ENCODE results near the gene PXDN.

PXDN gene

GRCh38 chr2:1647417-1648240 lies 96.7 kb downstream of the PXDN start:
- no peak for TF ChIP-seq CTCF (conservative IDR thresholded peaks at IDR 0.05; ENCODE audit: control insufficient read depth, insufficient read depth, low read depth, low read length)
- DNase-seq (ENCODE audit: low read depth), result no peak
- no peak overlapping the region for H3K4me3 ChIP-seq (ENCODE audit: control insufficient read depth, low read depth, low read length)

- no peak for TF ChIP-seq CTCF (conservative IDR thresholded peaks at IDR 0.05; ENCODE audit: control insufficient read depth, insufficient read depth, low read depth, low read length)
- no peak for DNase-seq (ENCODE audit: low read depth)
- no peak overlapping the region for H3K4me3 ChIP-seq (ENCODE audit: control insufficient read depth, low read depth, low read length)
Measured at GRCh38 chr2:1645761-1646476, 98.4 kb downstream of the PXDN start.

GRCh38 chr2:1644427-1644826 lies 99.9 kb downstream of the PXDN start:
- H3K4me3 ChIP-seq (ENCODE audit: control insufficient read depth, low read depth, low read length), result no peak overlapping the region
- TF ChIP-seq CTCF (conservative IDR thresholded peaks at IDR 0.05; ENCODE audit: control insufficient read depth, insufficient read depth, low read depth, low read length), result no peak
- no peak for DNase-seq (ENCODE audit: low read depth)

GRCh38 chr2:1642993-1643619 lies 101.2 kb downstream of the PXDN start:
- DNase-seq (ENCODE audit: low read depth), result no peak
- no peak overlapping the region for H3K4me3 ChIP-seq (ENCODE audit: control insufficient read depth, low read depth, low read length)
- no peak for TF ChIP-seq CTCF (conservative IDR thresholded peaks at IDR 0.05; ENCODE audit: control insufficient read depth, insufficient read depth, low read depth, low read length)

GRCh38 chr2:1642066-1642861 lies 102.1 kb downstream of the PXDN start:
- no peak for TF ChIP-seq CTCF (conservative IDR thresholded peaks at IDR 0.05; ENCODE audit: control insufficient read depth, insufficient read depth, low read depth, low read length)
- H3K4me3 ChIP-seq (ENCODE audit: control insufficient read depth, low read depth, low read length), result no peak overlapping the region
- DNase-seq (ENCODE audit: low read depth), result no peak

GRCh38 chr2:1641523-1641922 lies 102.8 kb downstream of the PXDN start:
- no peak overlapping the region for H3K4me3 ChIP-seq (ENCODE audit: control insufficient read depth, low read depth, low read length)
- DNase-seq (ENCODE audit: low read depth), result no peak
- no peak for TF ChIP-seq CTCF (conservative IDR thresholded peaks at IDR 0.05; ENCODE audit: control insufficient read depth, insufficient read depth, low read depth, low read length)
